GM21381 (cell line): Measurements from ENCODE around the gene OR11A1.

Source experiments
- ATAC-seq: cut with Tn5 transposase; IDR thresholded peaks from one replicate; pipeline ENCODE4 v1.9.1; 2021; ENCODE audit warnings: mild to moderate bottlenecking, moderate library complexity; ENCODE audit not compliant: unreplicated experiment

OR11A1 gene

DNA sequence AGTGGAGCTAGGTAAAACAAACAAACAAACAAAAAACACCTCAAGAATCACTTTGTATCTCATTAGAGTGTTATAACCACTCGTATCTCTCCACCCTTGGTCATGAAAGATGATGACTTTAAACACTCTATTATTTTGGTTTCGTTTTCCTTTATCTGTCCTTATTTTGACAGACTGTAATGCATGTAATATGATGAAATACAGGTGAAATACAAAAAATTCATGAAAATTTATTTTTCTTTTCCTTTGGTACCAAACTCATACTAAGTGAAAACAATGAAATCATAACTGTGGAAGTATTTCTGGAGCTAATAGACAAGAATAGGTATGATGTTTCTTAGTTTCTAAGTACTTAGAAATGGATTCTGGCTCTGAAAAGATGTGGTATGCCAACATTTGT is 57.3 kb downstream of the OR11A1 start:
- ATAC-seq: no peak

DNA sequence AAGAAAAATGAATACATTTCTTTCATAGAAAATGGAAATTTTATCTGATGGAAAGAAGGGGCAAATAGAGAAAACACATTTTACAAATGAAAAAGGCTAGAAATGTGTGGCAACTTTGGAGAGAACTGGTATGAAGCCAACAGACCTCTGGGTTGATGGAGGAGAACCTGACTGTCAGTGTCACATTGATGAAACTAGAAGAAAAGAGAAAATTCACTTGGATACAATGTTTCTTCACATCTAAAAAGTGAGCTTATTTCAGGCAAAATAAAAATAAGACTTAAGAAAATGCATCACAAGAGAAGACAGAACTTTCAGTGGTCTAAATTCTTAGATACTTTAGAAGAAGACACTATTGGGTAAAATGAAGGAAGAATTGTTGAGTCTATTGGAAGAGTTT is 61.5 kb downstream of the OR11A1 start, which contains the start of gene OR12D2:
OR12D2 (plus strand) TSS at position 301 of the 400 bp plus-strand sequence. CDS start 1,069 bp downstream, outside the sequence.
- no peak for ATAC-seq

DNA sequence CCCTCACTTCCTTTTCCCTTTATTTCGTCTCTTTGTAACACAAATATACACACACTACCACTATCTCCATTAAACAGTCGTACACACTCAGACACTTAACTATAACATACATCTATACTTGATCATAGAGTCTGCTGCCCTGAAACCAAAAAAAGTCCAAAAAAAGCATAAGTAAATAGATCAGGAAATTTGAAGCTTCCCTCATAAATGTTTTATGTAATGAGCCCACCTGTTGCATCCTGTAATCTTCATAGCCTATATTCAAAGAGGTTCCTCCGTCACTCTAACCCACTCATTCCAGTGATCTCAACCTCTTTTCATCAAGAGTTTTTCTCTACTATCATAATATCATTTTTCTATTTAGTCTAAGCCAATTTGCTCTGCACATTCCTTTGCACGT is 68.3 kb downstream of the OR11A1 start:
- no peak for ATAC-seq

DNA sequence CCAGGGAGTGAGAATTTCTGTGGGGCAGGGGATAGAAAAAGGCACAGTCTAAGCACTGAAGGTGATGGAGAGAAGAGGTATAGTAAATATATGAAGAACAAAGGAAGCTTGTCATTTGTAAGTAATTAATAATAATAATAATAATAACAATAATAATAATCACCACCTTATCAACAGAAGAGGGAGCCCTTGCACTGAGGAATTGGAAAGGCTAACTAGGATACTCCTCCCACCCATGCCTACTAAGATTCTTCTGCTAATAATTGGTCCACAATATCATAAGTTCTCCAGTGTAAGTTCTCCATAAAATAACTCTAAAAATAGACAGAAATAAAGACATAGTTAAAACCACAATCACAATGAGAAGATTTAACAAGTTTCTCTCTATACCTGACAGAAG is 80.9 kb downstream of the OR11A1 start:
- no peak for ATAC-seq
